HG02763 (cell line): ENCODE results near the gene NUP107.

Experiments used
- ATAC-seq: cut with Tn5 transposase; IDR thresholded peaks from one replicate; pipeline ENCODE4 v1.9.1; 2021; ENCODE audit warnings: mild to moderate bottlenecking, moderate library complexity; ENCODE audit not compliant: unreplicated experiment

Gene NUP107

DNA sequence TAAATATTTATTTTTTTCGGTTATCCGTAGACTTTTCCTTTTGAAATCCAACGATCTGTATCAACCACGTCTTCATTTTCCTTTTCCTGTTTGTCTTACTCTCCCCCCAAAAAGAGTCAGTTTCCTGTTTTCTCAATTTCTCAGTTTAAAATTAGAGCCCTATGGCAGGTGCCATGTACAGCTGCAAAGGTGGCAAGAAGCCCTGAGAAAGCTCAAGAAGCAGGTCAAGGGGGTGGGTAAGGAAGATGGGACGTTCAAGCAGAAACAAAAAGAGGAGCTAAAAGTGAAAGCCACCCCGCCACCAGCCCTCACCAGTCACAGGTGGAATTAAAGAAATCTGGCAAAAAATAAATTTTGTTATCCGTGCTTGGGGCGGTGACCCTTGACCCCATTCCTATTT lies 85.9 kb downstream of the NUP107 start:
- ATAC-seq, result peak; percentile 66

DNA sequence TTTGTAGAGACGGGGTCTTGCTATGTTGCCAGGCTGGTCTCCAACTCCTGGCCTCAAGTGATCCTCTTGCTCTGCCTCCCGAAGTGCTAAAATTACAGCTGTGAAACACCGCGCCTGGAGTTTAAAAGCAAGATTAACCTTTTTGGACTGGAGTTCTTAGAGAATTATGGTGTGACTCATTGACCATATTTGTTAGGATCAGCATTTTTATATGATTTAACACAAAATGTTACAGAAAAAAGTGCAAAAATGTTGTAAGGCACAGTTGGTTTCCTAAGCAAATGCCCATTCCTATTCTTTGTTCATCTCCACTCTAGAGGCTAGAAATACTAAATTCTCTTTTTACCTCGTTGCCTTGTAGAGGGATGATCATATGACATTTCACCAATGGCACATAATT lies 86.8 kb downstream of the NUP107 start:
- no peak for ATAC-seq

GRCh38 chr12:68775121-68775630 lies 88.4 kb downstream of the NUP107 start:
- no peak for ATAC-seq

DNA sequence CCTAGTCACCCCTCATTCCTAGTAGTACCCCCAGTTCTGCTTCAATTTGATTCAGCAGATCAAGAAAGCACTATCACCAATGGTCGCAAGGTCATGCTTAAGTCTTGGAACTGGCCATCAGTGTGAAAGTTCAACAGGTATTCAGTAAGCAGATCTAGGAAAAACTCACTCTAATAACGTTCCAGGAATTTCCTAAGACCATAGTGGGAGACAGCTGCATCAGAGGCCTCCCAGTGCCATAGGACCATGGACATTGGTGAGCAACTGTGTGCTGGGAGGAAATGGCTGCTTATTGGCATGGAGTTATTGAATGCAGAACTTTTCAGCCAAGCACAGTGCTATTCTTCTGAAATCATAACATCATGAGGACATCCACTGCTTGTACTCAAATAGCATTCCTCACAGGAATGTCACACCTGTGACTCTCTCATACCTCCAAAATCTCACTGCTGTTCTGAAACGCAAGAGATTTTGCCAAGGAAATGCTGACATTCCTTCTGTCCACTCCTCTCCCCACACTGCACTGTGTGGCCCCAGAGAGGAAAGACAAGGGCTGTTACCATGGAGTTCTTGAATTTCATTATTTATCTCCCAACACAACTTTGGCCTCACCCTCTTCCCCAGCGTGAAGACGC lies 90.3 kb downstream of the NUP107 start:
- ATAC-seq, result no peak

GRCh38 chr12:68779280-68779679 lies 92.5 kb downstream of the NUP107 start:
- ATAC-seq, result no peak

DNA sequence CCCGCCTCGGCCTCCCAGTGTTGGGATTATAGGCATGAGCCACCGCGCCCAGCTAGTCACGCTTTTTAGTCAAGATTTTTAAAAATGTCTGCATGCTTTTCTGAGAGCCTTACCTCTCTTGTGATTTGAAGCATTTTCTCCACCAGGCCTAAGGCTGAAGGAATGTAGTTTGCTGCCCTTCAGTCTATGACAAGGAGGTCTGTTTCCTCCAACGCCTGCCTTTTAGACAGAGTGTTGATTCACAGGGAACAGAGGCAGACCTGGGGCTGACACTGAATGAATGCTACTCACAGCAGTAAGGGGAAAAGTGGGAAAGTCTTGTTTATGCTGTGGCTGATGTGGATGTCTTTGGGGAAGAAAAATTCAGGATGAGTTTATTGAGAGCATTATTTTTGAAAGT lies 94.0 kb downstream of the NUP107 start:
- no peak for ATAC-seq

DNA sequence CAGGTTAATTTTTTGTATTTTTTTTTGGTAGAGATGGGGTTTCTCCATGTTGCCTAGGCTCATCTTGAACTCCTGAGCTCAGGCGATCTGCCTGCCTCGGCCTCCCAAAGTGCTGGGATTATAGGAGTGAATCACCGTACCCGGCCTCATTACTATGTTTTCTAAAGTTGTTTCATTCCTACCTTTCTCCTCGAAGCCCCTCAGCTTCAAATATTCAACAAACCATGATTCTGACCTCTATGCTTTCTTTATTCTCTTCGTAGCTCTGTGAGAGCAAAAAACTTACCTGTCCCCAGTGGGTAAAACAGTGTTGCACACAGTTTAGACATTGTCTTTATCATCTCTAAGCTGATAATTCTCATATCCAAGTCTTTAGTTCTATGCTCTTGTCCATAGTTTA lies 95.0 kb downstream of the NUP107 start:
- no peak for ATAC-seq

- no peak for ATAC-seq
Observed at GRCh38 chr12:68784015-68784414, 97.2 kb downstream of the NUP107 start.

DNA sequence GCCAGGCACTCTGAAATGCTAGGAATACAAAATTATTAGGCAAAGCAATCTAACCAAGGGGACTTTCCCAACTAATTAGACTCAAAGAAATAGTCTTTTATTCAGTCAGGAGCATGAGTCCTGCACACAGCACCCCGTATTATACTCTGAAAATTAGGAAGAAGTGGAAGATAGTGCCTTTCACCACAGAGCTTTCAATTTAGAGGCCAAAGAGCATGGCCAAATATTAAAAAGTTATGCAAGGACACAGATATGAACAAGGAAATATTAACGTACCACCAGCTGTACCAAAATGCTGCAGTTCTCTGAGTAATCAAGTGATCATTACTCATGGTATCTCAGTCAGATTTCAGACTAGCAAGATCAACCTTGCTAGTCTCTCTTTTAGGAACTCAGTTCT lies 98.6 kb downstream of the NUP107 start:
- no peak for ATAC-seq

- no peak for ATAC-seq
Observed at GRCh38 chr12:68785823-68786222, 99.0 kb downstream of the NUP107 start.

DNA sequence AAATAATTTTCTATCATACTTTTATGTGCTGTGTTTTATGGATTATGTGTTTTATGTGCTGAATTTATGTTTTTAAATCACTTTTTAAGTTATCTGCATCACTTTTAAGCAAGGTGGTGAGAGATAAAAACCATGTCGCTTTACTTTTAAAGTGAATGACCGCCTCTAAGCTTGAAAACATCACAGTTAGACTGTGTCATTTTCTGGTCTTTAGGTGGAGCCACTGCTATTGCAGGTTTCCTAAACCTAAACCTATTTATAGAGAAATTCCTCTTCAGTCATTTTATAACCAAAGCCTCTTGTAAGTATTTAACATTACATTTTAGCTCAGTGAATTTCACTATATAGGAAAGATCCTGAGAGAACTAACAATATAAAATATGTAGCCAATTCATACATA lies 100.2 kb downstream of the NUP107 start:
- no peak for ATAC-seq

- no peak for ATAC-seq
Observed at GRCh38 chr12:68788554-68789143, 101.9 kb downstream of the NUP107 start.

GRCh38 chr12:68789144-68789878 lies 102.5 kb downstream of the NUP107 start:
- no peak for ATAC-seq

GRCh38 chr12:68790081-68790951 lies 103.5 kb downstream of the NUP107 start:
- ATAC-seq, result no peak

DNA sequence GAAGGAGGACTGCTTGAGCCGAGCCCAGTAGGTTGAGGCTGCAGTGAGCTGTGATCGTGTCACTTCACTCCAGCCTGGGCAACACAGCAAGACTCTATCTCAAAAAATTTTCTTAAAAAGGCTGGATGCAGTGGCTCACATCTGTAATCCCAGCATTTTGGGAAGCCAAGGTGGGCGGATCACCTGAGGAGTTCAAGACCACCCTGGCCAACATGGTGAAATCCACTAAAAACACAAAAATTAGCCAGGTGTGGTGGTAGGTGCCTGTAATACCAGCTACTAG lies 104.1 kb downstream of the NUP107 start:
- ATAC-seq, result no peak

- no peak for ATAC-seq
Observed at GRCh38 chr12:68791897-68792481, 105.2 kb downstream of the NUP107 start.

DNA sequence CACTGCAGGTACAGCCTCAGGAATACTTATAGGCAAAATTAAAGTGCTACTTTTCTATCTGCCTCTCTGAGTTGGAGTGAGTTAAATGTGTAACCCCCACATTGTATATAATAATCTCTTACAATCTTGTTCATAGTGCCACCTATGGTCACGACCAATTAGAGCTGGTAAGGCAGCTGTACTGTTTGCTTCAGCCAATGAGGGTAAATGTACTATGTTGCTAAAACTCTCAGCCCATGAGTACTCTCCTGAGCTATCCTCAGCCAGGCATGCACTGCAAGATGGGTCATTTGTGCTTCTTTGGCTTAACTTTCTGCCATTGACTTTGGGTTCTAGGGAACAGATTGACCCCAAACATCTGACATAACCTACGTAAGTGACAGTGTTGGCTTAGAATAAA lies 106.2 kb downstream of the NUP107 start:
- no peak for ATAC-seq

- ATAC-seq, result no peak
Observed at GRCh38 chr12:68793436-68793835, 106.7 kb downstream of the NUP107 start.

- ATAC-seq, result no peak
Observed at GRCh38 chr12:68793975-68794652, 107.3 kb downstream of the NUP107 start.

DNA sequence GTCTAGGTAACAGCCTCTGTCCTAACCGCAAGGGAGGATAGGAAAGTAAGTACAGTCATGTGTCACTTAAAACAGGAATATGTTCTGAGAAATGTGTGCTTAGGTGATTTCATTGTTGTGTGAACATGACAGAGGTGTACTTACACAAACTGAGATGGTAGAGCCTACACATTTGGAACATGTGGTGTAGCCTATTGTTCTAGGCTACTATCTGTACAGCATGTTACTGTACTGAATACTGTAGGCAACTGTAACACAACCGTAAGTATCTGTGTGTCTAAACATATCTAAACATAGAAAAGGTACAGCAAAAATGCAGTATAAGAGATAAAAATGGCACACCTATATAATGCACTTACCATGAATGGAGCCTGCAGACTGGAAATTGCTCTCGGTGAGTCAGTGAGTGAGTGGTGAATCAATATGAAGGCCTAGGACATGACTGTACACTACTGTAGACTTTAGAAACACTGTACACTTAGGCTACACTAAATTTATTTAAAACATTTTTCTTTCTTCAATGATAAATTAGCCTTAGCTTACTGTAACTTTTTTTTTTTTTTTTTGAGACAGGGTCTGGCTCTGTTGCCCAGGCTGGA lies 108.0 kb downstream of the NUP107 start:
- ATAC-seq, result no peak
